ENCODE results near the gene SETD7. TPM values are rescaled to one million over a fixed set of nuclear protein-coding genes. Genes with fewer than 3 reads are reported as not detected.

The SETD7 gene
- total and polyA plus RNA-seq, 2 donors (not counting 3 experiments of a cell fraction or from before 2014, with no cell fraction given), result 18.8 to 39.9 TPM

DNA sequence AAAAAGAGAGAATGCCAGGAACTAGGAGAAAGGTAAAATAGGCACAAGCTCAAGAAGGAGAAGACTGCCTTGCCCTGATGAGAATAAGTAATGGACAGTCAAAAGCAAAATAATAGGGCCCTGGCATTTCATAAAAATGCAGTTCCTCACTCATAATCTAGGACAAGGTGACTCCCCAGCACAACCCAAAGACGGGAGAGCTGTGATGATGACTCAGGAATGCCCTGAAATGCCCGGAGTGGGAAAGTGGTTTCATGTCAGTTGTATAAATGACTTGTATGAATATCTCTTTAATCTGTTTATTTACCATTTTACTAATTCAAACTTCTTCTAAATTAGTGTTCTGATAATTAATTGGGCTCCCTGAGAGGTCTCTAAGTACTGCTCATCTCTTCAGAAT is 28.8 kb upstream of the SETD7 start:
- TF ChIP-seq MYC (IDR thresholded peaks at IDR 0.05; ENCODE audit: low read depth, low read length), result no peak
- TF ChIP-seq GATA2 (IDR thresholded peaks at IDR 0.05; ENCODE audit: insufficient read depth, insufficient read length, low read depth, low read length), result no peak
- TF ChIP-seq, protein P1, sequence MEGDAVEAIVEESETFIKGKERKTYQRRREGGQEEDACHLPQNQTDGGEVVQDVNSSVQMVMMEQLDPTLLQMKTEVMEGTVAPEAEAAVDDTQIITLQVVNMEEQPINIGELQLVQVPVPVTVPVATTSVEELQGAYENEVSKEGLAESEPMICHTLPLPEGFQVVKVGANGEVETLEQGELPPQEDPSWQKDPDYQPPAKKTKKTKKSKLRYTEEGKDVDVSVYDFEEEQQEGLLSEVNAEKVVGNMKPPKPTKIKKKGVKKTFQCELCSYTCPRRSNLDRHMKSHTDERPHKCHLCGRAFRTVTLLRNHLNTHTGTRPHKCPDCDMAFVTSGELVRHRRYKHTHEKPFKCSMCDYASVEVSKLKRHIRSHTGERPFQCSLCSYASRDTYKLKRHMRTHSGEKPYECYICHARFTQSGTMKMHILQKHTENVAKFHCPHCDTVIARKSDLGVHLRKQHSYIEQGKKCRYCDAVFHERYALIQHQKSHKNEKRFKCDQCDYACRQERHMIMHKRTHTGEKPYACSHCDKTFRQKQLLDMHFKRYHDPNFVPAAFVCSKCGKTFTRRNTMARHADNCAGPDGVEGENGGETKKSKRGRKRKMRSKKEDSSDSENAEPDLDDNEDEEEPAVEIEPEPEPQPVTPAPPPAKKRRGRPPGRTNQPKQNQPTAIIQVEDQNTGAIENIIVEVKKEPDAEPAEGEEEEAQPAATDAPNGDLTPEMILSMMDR (IDR thresholded peaks at IDR 0.05; ENCODE audit: extremely low read depth in 1 of 2, insufficient read depth in 1 of 2, low read depth in 1 of 2, low read length in 2 of 2), result no peak
- TF ChIP-seq EZH2 (IDR thresholded peaks at IDR 0.05; ENCODE audit: borderline replicate concordance, low read depth, low read length, severe bottlenecking), result no peak
- TF ChIP-seq FOS (IDR thresholded peaks at IDR 0.05; ENCODE audit: borderline replicate concordance, insufficient read depth, low read length), result no peak
- TF ChIP-seq, protein P2, sequence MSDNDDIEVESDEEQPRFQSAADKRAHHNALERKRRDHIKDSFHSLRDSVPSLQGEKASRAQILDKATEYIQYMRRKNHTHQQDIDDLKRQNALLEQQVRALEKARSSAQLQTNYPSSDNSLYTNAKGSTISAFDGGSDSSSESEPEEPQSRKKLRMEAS (IDR thresholded peaks at IDR 0.05; ENCODE audit: insufficient read depth, insufficient read length), result no peak
- TF ChIP-seq POLR2AphosphoS5 (IDR thresholded peaks at IDR 0.05; ENCODE audit: insufficient read depth, low read depth, low read length), result no peak
- TF ChIP-seq POLR2A (IDR thresholded peaks at IDR 0.05; ENCODE audit: low read depth, low read length), result no peak
- no peak for TF ChIP-seq JUN (IDR thresholded peaks at IDR 0.05; ENCODE audit: borderline replicate concordance, insufficient read depth, insufficient read length, low read depth)
- H3K9me1 ChIP-seq (replicated peaks; ENCODE audit: control insufficient read depth, extremely low read depth, insufficient read depth, low read length), result no peaks in the 10 kb centered on the region
- no peaks in the 10 kb centered on the region for H3K4me1 ChIP-seq (ENCODE audit: control insufficient read depth, extremely low read depth, insufficient read depth, low read length)
- intact Hi-C loops (cut with micrococcal nuclease), result no loop called here
- dilution Hi-C loops (cut with MboI; ENCODE audit: extremely low pct_ligation_motif_present, low sequenced_read_pairs), result no loop called here
- no peak for DNase-seq (ENCODE audit: low read depth, low spot score)
- H3K36me3 ChIP-seq (ENCODE audit: control insufficient read depth in 2 of 2, extremely low read depth in 1 of 2, insufficient read depth in 2 of 2, low read length in 2 of 2), result no peaks in the 10 kb centered on the region
- POLR2A ChIA-PET, result no interaction called here
- H3K4me2 ChIP-seq (ENCODE audit: insufficient read depth, low read length), result no peak overlapping the region
- no peaks in the 10 kb centered on the region for H3K9me3 ChIP-seq (replicated peaks; ENCODE audit: control insufficient read depth, insufficient read depth, low read length)
- no peak overlapping the region for H3K4me3 ChIP-seq (replicated peaks in 1 of 3; ENCODE audit: insufficient read depth in 1 of 3, low read depth in 1 of 3, low read length in 3 of 3)
- FAIRE-seq, result no peak
- H3K27me3 ChIP-seq (ENCODE audit: control insufficient read depth in 2 of 2, insufficient read depth in 2 of 2, low read length in 2 of 2), result peaks cover 5 to 25% of the 10 kb centered on the region in 2 experiments
- no peak overlapping the region for H2AFZ ChIP-seq (ENCODE audit: low read depth, low read length)
- BruUV-seq (replicated peaks), result no TSS peak
- no peaks in the 10 kb centered on the region for H4K20me1 ChIP-seq (replicated peaks; ENCODE audit: control insufficient read depth, extremely low read depth, insufficient read depth, low read length)
- CTCF ChIA-PET, result interaction anchor here (0.6 to 1.3 kb wide), 3 partner anchors 87 to 554 kb away, joined by 3 read pairs; no protein-coding TSS in a partner anchor
- no peak overlapping the region for H3K9ac ChIP-seq (replicated peaks; ENCODE audit: extremely low read depth, insufficient read depth, low read length)
- no peaks in the 10 kb centered on the region for H3K79me2 ChIP-seq (ENCODE audit: control insufficient read depth, insufficient read depth, low read length)
- H3K27ac ChIP-seq (ENCODE audit: insufficient read depth, low read depth, low read length), result no peak overlapping the region

Data from endothelial cell of umbilical vein (primary cell).